Naive thymus-derived CD8-positive, alpha-beta T cell (primary cell): ENCODE results near the gene UGT1A3. TPM values are rescaled to one million over a fixed set of nuclear protein-coding genes. Genes with fewer than 3 reads are reported as not detected.
"Not testable (repeated sequence)": the region's sequence is repeated elsewhere in the genome, so short reads cannot be mapped to it uniquely, and the experiment has no call there.

ENCODE experiments used
- ATAC-seq, 2 donors: fragments of 150-1000 bp; cut with Tn5 transposase in 1 of 2; sonication (Bioruptor Pico), chemical (Tn5 transposase) in 1 of 2; 1 replicate in 1 of 2; 2 replicates in 1 of 2; pipeline ENCODE4 v1.10.0; 2021; ENCODE audit warnings: mild to moderate bottlenecking in 2 of 2, moderate library complexity in 2 of 2
- POLR2A ChIA-PET: fragments of 350-600 bp; sonication (Branson Sonifier 250); formaldehyde crosslinking; loops from one replicate; lab custom pipeline; 2021; ENCODE audit warnings: antibody characterized with exemption; lab: Charles Lee
- DNase-seq, 10 donors: peaks; one replicate each; pipeline versions ENCODE4 v3.0.0 to v3.0.0-alpha.2; 2020 to 2022
- H3K27ac Mint-ChIP-seq, 10 donors: one replicate each; pipeline ENCODE4 v1.8.0; 2020 to 2022; ENCODE audit warnings: mild to moderate bottlenecking in 10 of 10, mixed read lengths in 10 of 10, moderate library complexity in 4 of 10, inconsistent platforms in 1 of 10
- H3K27me3 Mint-ChIP-seq, 5 donors: one replicate each; pipeline ENCODE4 v1.8.0; 2021 to 2022; ENCODE audit warnings: mixed read lengths in 5 of 5
- H3K36me3 Mint-ChIP-seq, 3 donors: one replicate each; pipeline ENCODE4 v1.8.0; 2020 to 2022; ENCODE audit warnings: mixed read lengths in 3 of 3, mild to moderate bottlenecking in 2 of 3, inconsistent platforms in 1 of 3
- H3K4me1 Mint-ChIP-seq, 4 donors: one replicate each; pipeline ENCODE4 v1.8.0; 2021 to 2022; ENCODE audit warnings: mixed read lengths in 4 of 4
- H3K4me3 Mint-ChIP-seq, 10 donors: one replicate each; pipeline ENCODE4 v1.8.0; 2020 to 2022; ENCODE audit warnings: mild to moderate bottlenecking in 10 of 10, mixed read lengths in 10 of 10, moderate library complexity in 6 of 10, inconsistent platforms in 1 of 10
- H3K9me3 Mint-ChIP-seq, 9 donors: one replicate each; pipeline ENCODE4 v1.8.0; 2020 to 2022; ENCODE audit warnings: mixed read lengths in 9 of 9, mild to moderate bottlenecking in 3 of 9, inconsistent platforms in 1 of 9, moderate library complexity in 1 of 9
- polyA plus RNA-seq, 3 donors: library from polyadenylated mRNA; unstranded; fragments of 300-500 nt; fragmentation: Illumina TruSeq; gene quantifications; one replicate each; pipeline ENCODE4 v1.2.3, GENCODE V29; 2021
- total RNA-seq, 8 experiments: library from RNA in 2 of 8; stranded (reverse) in 2 of 8; gene quantifications; one replicate each; pipeline ENCODE4 v1.2.3 and lab custom pipeline; 2021 to 2026

The UGT1A3 gene
- total and polyA plus RNA-seq, 5 experiments from 2014 or later: not detected

- POLR2A ChIA-PET: no interaction called here
- Mint-ChIP-seq H3K4me3 (no peak overlapping the region), H3K27ac (peak overlapping the region in 1 of 10 donors; percentile 21), H3K36me3 (no peaks in the 10 kb centered on the region), H3K9me3 (no peaks in the 10 kb centered on the region), H3K27me3 (peaks cover 0 to 2% (median 2%) of the 10 kb centered on the region in 5 donors), H3K4me1 (no peaks in the 10 kb centered on the region)
- ATAC-seq (no peak), DNase-seq (no peak)
These were observed 34.9 kb upstream of the UGT1A3 start for GRCh38 chr2:233693963-233694362.

- no peaks in the 10 kb centered on the region for H3K36me3 Mint-ChIP-seq
- no peaks in the 10 kb centered on the region for H3K4me1 Mint-ChIP-seq
- no peak overlapping the region for H3K27ac Mint-ChIP-seq
- peaks cover 0 to 9% (median 0%) of the 10 kb centered on the region in 9 donors for H3K9me3 Mint-ChIP-seq
- POLR2A ChIA-PET: no interaction called here
- no peak overlapping the region for H3K4me3 Mint-ChIP-seq
- peaks cover 0 to 3% (median 2%) of the 10 kb centered on the region in 5 donors for H3K27me3 Mint-ChIP-seq
- ATAC-seq (no peak), DNase-seq (no peak)
These were observed 30.1 kb upstream of the UGT1A3 start for GRCh38 chr2:233698740-233699139.

- Mint-ChIP-seq H3K27me3 (peaks cover 0 to 3% (median 2%) of the 10 kb centered on the region in 5 donors), H3K27ac (no peak overlapping the region), H3K36me3 (no peaks in the 10 kb centered on the region), H3K4me3 (no peak overlapping the region), H3K4me1 (no peaks in the 10 kb centered on the region), H3K9me3 (peaks cover 0 to 16% (median 3%) of the 10 kb centered on the region in 9 donors)
- POLR2A ChIA-PET: no interaction called here
- no peak for DNase-seq
- ATAC-seq: no peak
These were observed 29.3 kb upstream of the UGT1A3 start for GRCh38 chr2:233699424-233700027.

GRCh38 chr2:233700028-233700635 is 28.7 kb upstream of the UGT1A3 start:
- Mint-ChIP-seq H3K4me3 (no peak overlapping the region), H3K27me3 (peaks cover 0 to 4% (median 2%) of the 10 kb centered on the region in 5 donors), H3K27ac (no peak overlapping the region), H3K4me1 (no peaks in the 10 kb centered on the region), H3K36me3 (no peaks in the 10 kb centered on the region), H3K9me3 (peaks cover 0 to 19% (median 3%) of the 10 kb centered on the region in 9 donors)
- POLR2A ChIA-PET: no interaction called here
- no peak for ATAC-seq
- no peak for DNase-seq

DNA sequence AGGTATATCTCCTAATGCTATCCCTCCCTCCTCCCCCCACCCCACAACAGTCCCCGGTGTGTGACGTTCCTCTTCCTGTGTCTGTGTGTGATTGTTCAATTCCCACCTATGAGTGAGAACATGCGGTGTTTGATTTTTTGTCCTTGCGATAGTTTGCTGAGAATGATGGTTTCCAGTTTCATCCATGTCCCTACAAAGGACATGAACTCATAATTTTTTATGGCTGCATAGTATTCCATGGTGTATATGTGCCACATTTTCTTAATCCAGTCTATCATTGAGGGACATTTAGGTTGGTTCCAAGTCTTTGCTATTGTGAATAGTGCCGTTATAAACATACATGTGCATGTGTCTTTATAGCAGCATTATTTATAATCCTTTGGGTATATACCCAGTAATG is 28.0 kb upstream of the UGT1A3 start:
- H3K27ac Mint-ChIP-seq, H3K36me3 Mint-ChIP-seq, POLR2A ChIA-PET, DNase-seq, H3K4me3 Mint-ChIP-seq, H3K4me1 Mint-ChIP-seq, H3K27me3 Mint-ChIP-seq, ATAC-seq: not testable (repeated sequence)
- peaks cover 0 to 19% (median 3%) of the 10 kb centered on the region in 9 donors for H3K9me3 Mint-ChIP-seq

GRCh38 chr2:233702238-233702637 is 26.6 kb upstream of the UGT1A3 start:
- POLR2A ChIA-PET: no interaction called here
- Mint-ChIP-seq H3K4me1 (no peaks in the 10 kb centered on the region), H3K36me3 (no peaks in the 10 kb centered on the region), H3K27ac (no peak overlapping the region), H3K27me3 (peaks cover 0 to 7% (median 2%) of the 10 kb centered on the region in 5 donors), H3K4me3 (no peak overlapping the region), H3K9me3 (peaks cover 0 to 19% (median 3%) of the 10 kb centered on the region in 9 donors)
- ATAC-seq (no peak), DNase-seq (no peak)

DNA sequence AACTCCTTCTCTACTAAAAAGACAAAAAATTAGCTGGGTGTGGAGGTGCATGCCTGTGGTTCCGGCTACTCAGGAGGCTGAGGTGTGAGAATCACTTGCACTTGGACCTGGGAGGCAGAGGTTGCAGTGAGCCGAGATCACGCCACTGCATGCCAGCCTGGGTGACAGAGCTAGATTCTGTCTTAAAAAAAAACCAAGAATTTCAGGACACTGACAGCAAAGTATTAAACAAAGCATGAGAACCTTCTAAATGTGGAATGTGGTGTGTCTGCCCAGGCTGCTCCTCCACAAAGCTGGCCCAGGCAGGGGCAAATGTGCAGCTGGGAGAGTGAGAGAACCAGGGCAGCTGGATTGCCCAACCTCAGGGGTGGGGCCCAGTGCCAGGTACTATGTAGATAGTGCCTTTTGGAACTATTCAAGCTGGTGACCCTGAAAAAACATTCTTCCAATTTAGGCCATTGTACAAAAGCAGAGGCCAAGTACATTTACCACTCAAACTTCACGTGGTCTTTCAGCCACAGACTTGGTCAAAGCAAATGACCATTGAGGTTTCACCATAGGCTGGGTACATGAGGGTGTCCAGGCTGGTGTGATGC is 22.8 kb upstream of the UGT1A3 start:
- no peak for DNase-seq
- Mint-ChIP-seq H3K27me3 (peaks cover 0 to 10% (median 4%) of the 10 kb centered on the region in 5 donors), H3K27ac (no peak overlapping the region), H3K4me1 (no peaks in the 10 kb centered on the region), H3K9me3 (peaks cover 0 to 19% (median 3%) of the 10 kb centered on the region in 9 donors), H3K4me3 (no peak overlapping the region), H3K36me3 (no peaks in the 10 kb centered on the region)
- no peak for ATAC-seq
- POLR2A ChIA-PET: interaction anchor here (0.6 kb wide), 1 partner anchor 259 kb away, joined by 8 read pairs; no protein-coding TSS in a partner anchor

- Mint-ChIP-seq H3K4me3 (no peak overlapping the region), H3K27ac (no peak overlapping the region), H3K27me3 (peaks cover 3 to 11% (median 8%) of the 10 kb centered on the region in 5 donors), H3K9me3 (peaks cover 0 to 19% (median 3%) of the 10 kb centered on the region in 9 donors), H3K36me3 (no peaks in the 10 kb centered on the region), H3K4me1 (peaks cover 0 to 2% (median 0%) of the 10 kb centered on the region in 4 donors)
- no peak for ATAC-seq
- DNase-seq: no peak
- POLR2A ChIA-PET: no interaction called here
These were observed 22.1 kb upstream of the UGT1A3 start for GRCh38 chr2:233706720-233707119.

- POLR2A ChIA-PET: no interaction called here
- H3K36me3 Mint-ChIP-seq: no peaks in the 10 kb centered on the region
- peaks cover 0 to 2% (median 0%) of the 10 kb centered on the region in 4 donors for H3K4me1 Mint-ChIP-seq
- no peak for ATAC-seq
- H3K27me3 Mint-ChIP-seq: peaks cover 3 to 21% (median 9%) of the 10 kb centered on the region in 5 donors
- peaks cover 0 to 17% (median 3%) of the 10 kb centered on the region in 9 donors for H3K9me3 Mint-ChIP-seq
- DNase-seq: no peak
- no peak overlapping the region for H3K27ac Mint-ChIP-seq
- H3K4me3 Mint-ChIP-seq: no peak overlapping the region
These were observed 20.8 kb upstream of the UGT1A3 start for GRCh38 chr2:233707940-233708644.

- H3K9me3 Mint-ChIP-seq: peaks cover 0 to 9% (median 3%) of the 10 kb centered on the region in 9 donors
- POLR2A ChIA-PET: no interaction called here
- no peak overlapping the region for H3K27ac Mint-ChIP-seq
- no peak for DNase-seq
- H3K27me3 Mint-ChIP-seq: peaks cover 4 to 28% (median 10%) of the 10 kb centered on the region in 5 donors
- no peak for ATAC-seq
- no peak overlapping the region for H3K4me3 Mint-ChIP-seq
- no peaks in the 10 kb centered on the region for H3K36me3 Mint-ChIP-seq
- H3K4me1 Mint-ChIP-seq: peaks cover 0 to 6% (median 2%) of the 10 kb centered on the region in 4 donors
These were observed 19.9 kb upstream of the UGT1A3 start for GRCh38 chr2:233708942-233709341.

GRCh38 chr2:233711312-233712008 is 17.4 kb upstream of the UGT1A3 start:
- POLR2A ChIA-PET: no interaction called here
- Mint-ChIP-seq H3K27ac (no peak overlapping the region), H3K36me3 (no peaks in the 10 kb centered on the region), H3K9me3 (no peaks in the 10 kb centered on the region), H3K4me3 (no peak overlapping the region), H3K4me1 (peaks cover 0 to 6% (median 2%) of the 10 kb centered on the region in 4 donors), H3K27me3 (peaks cover 4 to 40% (median 19%) of the 10 kb centered on the region in 5 donors)
- DNase-seq (peak; percentile 22 to 83 (median 56)), ATAC-seq (peak; percentile 54 to 74)

- Mint-ChIP-seq H3K4me1 (peaks cover 0 to 6% (median 2%) of the 10 kb centered on the region in 4 donors), H3K27me3 (peaks cover 6 to 52% (median 24%) of the 10 kb centered on the region in 5 donors), H3K9me3 (no peaks in the 10 kb centered on the region), H3K36me3 (no peaks in the 10 kb centered on the region), H3K4me3 (peak within 1 kb of the TSS in 1 of 10 donors; percentile 52), H3K27ac (no peak within 1 kb of the TSS)
- DNase-seq: no peak
- POLR2A ChIA-PET: no interaction called here
- ATAC-seq: no peak
These were observed 16.1 kb upstream of the UGT1A3 start, which contains the start of gene UGT1A5 for GRCh38 chr2:233712611-233713261. UGT1A5 (plus strand) TSS chr2:233712907; CDS start chr2:233712992, 85 bp downstream.
